Measurements from ENCODE around the gene ZNHIT1. TPM values are rescaled to one million over a fixed set of nuclear protein-coding genes. Genes with fewer than 3 reads are reported as not detected.
A peak's percentile ranks its signal among the peaks of the same experiment; 100 is the strongest.

Gene ZNHIT1
- total RNA-seq, 4 donors from 2014 or later = 40.7 to 53.3 (median 52.0) TPM

DNA sequence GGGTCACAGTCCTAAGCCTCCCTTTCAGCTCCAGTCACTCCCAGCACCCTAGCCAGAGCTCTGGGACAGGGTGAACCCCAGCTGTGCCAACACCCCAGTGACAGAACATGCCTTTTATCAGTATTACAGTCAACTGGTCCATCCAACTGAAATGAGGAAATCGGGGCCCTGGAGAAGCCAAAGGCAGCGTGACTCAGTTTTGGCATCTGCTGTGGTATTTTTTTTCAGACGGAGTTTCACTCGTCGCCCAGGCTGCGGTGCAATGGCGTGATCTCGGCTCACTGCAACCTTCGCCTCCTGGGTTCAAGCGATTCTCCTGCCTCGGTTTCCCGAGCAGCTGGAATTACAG lies 23.0 kb downstream of the ZNHIT1 start:
- peak overlapping the region; percentile 81 to 85 for H3K27ac ChIP-seq
- intact Hi-C loops (cut with DNase I; ENCODE audit: low total_unique reads) = no loop called here
- no peak for DNase-seq
- no peaks in the 10 kb centered on the region for H3K36me3 ChIP-seq
- no peaks in the 10 kb centered on the region for H3K9me3 ChIP-seq
- peaks cover 11 to 13% of the 10 kb centered on the region in 2 donors for H3K4me1 ChIP-seq
- no peak overlapping the region for H3K4me3 ChIP-seq
- no peaks in the 10 kb centered on the region for H3K27me3 ChIP-seq
- TF ChIP-seq, protein P1, sequence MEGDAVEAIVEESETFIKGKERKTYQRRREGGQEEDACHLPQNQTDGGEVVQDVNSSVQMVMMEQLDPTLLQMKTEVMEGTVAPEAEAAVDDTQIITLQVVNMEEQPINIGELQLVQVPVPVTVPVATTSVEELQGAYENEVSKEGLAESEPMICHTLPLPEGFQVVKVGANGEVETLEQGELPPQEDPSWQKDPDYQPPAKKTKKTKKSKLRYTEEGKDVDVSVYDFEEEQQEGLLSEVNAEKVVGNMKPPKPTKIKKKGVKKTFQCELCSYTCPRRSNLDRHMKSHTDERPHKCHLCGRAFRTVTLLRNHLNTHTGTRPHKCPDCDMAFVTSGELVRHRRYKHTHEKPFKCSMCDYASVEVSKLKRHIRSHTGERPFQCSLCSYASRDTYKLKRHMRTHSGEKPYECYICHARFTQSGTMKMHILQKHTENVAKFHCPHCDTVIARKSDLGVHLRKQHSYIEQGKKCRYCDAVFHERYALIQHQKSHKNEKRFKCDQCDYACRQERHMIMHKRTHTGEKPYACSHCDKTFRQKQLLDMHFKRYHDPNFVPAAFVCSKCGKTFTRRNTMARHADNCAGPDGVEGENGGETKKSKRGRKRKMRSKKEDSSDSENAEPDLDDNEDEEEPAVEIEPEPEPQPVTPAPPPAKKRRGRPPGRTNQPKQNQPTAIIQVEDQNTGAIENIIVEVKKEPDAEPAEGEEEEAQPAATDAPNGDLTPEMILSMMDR (IDR thresholded peaks at IDR 0.05) = no peak
- no peak for TF ChIP-seq POLR2A (IDR thresholded peaks at IDR 0.05)

- Histone ChIP-seq H3K27me3 (no peaks in the 10 kb centered on the region), H3K9me3 (no peaks in the 10 kb centered on the region), H3K4me1 (peaks cover 11 to 13% of the 10 kb centered on the region in 2 donors), H3K36me3 (no peaks in the 10 kb centered on the region), H3K4me3 (no peak overlapping the region), H3K27ac (peak overlapping the region in 1 of 2 donors; percentile 85)
- DNase-seq = no peak
- intact Hi-C loops (cut with DNase I; ENCODE audit: low total_unique reads) = no loop called here
- TF ChIP-seq POLR2A (IDR thresholded peaks at IDR 0.05) = no peak
- TF ChIP-seq, protein P1 (IDR thresholded peaks at IDR 0.05) = no peak
These were observed 23.7 kb downstream of the ZNHIT1 start for GRCh38 chr7:101241443-101242349.

- intact Hi-C loops (cut with DNase I; ENCODE audit: low total_unique reads) = no loop called here
- peaks cover 7 to 11% of the 10 kb centered on the region in 2 donors for H3K4me1 ChIP-seq
- TF ChIP-seq, protein P1 (IDR thresholded peaks at IDR 0.05) = no peak
- TF ChIP-seq POLR2A (IDR thresholded peaks at IDR 0.05) = no peak
- H3K27ac ChIP-seq = peak overlapping the region; percentile 98 to 99
- peak overlapping the region; percentile 85 to 92 for H3K4me3 ChIP-seq
- no peak for DNase-seq
- no peaks in the 10 kb centered on the region for H3K27me3 ChIP-seq
- H3K9me3 ChIP-seq = no peaks in the 10 kb centered on the region
- H3K36me3 ChIP-seq = no peaks in the 10 kb centered on the region
These were observed 25.8 kb downstream of the ZNHIT1 start for GRCh38 chr7:101243646-101244374.

DNA sequence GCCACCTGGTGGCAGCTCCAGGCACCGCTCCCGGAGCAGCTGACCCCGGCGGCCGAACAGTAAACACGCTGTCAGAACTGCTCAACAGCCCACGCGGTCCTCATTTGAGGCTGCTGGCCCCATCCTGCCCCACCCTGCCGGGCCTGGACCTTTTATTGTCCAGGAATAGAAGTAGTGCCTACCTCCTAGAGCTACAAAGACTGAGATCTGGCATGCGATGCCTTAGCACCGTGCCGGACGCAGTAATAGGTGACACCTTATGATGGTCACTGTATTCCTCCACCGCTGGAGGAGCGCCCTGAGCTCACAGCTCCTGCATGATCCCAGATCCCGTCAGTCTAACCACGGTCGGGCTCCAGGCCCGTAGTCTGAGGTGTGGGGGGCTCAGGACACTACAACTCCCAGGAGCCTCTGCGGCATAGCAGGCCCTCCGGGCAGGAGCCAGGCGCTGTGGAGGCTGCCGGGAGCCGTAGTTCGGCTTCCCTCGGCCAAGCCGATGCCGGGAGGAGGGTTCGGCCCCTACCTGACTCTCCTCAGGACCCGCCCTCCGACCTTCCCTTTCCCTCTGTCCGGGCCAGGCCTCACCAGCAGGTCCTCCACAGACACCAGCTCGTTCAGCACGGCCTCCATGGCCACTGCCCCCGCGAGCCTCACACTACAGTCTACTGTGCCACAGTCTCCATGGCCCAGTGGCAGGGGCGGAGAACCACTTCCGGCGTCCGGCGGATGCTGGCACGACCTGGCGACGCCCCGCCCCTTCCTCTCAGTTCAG lies 26.6 kb downstream of the ZNHIT1 start, which contains the start of gene FIS1:
FIS1 (minus strand) TSS at position 707 of the 772 bp plus-strand sequence; CDS start at position 630, 77 bp downstream.
- H3K36me3 ChIP-seq = no peaks in the 10 kb centered on the region
- no peaks in the 10 kb centered on the region for H3K9me3 ChIP-seq
- peak within 1 kb of the TSS; percentile 85 to 92 for H3K4me3 ChIP-seq
- TF ChIP-seq, protein P1 (IDR thresholded peaks at IDR 0.05) = peak; percentile 88 to 95 (median 90)
- peak; percentile 75 to 88 for TF ChIP-seq POLR2A (IDR thresholded peaks at IDR 0.05)
- DNase-seq = peak; percentile 92 to 93
- no peaks in the 10 kb centered on the region for H3K27me3 ChIP-seq
- peak within 1 kb of the TSS; percentile 98 to 99 for H3K27ac ChIP-seq
- peaks cover 7 to 11% of the 10 kb centered on the region in 2 donors for H3K4me1 ChIP-seq
- intact Hi-C loops (cut with DNase I; ENCODE audit: low total_unique reads) = no loop called here
